ENCODE data around the gene FAM78A. TPM values are rescaled to one million over a fixed set of nuclear protein-coding genes. Genes with fewer than 3 reads are reported as not detected.

Gene FAM78A
- total and polyA plus RNA-seq, 2 donors (not counting 1 experiment from before 2014, with no cell fraction given) = 42.9 to 58.3 TPM

DNA sequence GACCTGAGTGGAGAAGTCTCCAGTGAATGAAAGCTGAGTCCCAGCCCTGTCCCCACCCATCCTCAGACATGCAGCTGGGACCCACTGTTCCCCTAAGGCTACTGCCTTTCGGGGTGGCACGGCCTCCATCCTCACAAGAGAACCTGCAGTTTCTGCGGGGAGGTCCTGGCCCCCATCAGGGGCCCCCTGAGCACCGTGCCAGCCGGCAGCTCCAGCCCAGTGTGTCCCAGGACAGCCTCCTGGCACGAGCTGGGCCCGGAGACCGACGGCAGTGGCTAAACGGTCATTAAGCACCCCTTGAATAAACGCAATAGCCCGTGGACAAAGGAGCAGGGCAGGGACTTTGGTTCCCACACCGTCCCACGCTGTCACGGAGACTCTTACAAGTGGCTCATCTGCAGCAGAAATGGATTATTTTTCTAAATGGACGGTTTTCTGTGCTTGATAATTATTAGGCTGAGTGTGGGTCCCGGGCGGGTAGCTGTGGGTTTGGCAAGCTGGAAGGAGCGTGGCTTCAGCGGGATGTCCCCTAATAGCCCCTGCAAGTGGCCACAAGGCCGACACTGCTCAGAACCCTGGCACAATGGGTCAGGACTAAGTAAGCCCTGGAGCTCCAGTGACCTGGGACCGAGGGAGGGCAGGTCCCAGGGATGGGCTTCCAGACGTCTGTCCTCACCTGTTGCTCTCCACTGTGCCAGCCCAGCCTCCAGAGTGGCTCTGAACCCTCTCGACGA, 17.4 kb downstream of the FAM78A start:
- Mint-ChIP-seq H3K27me3 (no peaks in the 10 kb centered on the region), H3K4me1 (peaks cover 45% of the 10 kb centered on the region), H3K4me3 (no peak overlapping the region), H3K9me3 (ENCODE audit: insufficient read depth) (no peaks in the 10 kb centered on the region), H3K27ac (no peak overlapping the region)
- Histone ChIP-seq H2AFZ (ENCODE audit: insufficient read depth, low read depth, low read length, poor library complexity, severe bottlenecking) (no peak overlapping the region), H3K79me2 (ENCODE audit: control insufficient read depth, insufficient read depth, low read length) (peaks cover 83% of the 10 kb centered on the region), H3K36me3 (replicated peaks in 1 of 2; ENCODE audit: control extremely low read depth in 1 of 2, control insufficient read depth in 1 of 2, extremely low read depth in 1 of 2, insufficient read depth in 2 of 2, low read length in 1 of 2) (peaks cover 0 to 42% of the 10 kb centered on the region in 2 experiments), H3K9me3 (ENCODE audit: control extremely low read depth in 1 of 3, control insufficient read depth in 2 of 3, insufficient read depth in 1 of 3, low read length in 2 of 3) (no peaks in the 10 kb centered on the region), H3K4me2 (replicated peaks; ENCODE audit: low read depth, low read length, poor library complexity, severe bottlenecking) (no peak overlapping the region), H3K27ac (ENCODE audit: low read length in 2 of 2) (peak overlapping the region in 1 of 2 donors; percentile 95), H3K4me1 (ENCODE audit: control insufficient read depth in 2 of 2, insufficient read depth in 2 of 2, low read length in 2 of 2) (peaks cover 57 to 67% of the 10 kb centered on the region in 2 donors), H3K9ac (ENCODE audit: low read length) (no peak overlapping the region), H4K20me1 (ENCODE audit: control insufficient read depth, insufficient read depth, low read length, poor library complexity, severe bottlenecking) (peaks cover 17% of the 10 kb centered on the region), H3K27me3 (replicated peaks in 1 of 4; ENCODE audit: control extremely low read depth in 1 of 4, control insufficient read depth in 3 of 4, insufficient read depth in 4 of 4, low read length in 3 of 4) (no peaks in the 10 kb centered on the region), H3K4me3 (ENCODE audit: control extremely low read depth in 1 of 5, extremely low read depth in 1 of 5, insufficient read depth in 1 of 5, low read depth in 2 of 5, low read length in 4 of 5) (no peak overlapping the region)
- no peak for TF ChIP-seq EZH2 (IDR thresholded peaks at IDR 0.05; ENCODE audit: borderline replicate concordance, insufficient read depth, low read depth, low read length, poor library complexity, severe bottlenecking)
- TF ChIP-seq, protein P1, sequence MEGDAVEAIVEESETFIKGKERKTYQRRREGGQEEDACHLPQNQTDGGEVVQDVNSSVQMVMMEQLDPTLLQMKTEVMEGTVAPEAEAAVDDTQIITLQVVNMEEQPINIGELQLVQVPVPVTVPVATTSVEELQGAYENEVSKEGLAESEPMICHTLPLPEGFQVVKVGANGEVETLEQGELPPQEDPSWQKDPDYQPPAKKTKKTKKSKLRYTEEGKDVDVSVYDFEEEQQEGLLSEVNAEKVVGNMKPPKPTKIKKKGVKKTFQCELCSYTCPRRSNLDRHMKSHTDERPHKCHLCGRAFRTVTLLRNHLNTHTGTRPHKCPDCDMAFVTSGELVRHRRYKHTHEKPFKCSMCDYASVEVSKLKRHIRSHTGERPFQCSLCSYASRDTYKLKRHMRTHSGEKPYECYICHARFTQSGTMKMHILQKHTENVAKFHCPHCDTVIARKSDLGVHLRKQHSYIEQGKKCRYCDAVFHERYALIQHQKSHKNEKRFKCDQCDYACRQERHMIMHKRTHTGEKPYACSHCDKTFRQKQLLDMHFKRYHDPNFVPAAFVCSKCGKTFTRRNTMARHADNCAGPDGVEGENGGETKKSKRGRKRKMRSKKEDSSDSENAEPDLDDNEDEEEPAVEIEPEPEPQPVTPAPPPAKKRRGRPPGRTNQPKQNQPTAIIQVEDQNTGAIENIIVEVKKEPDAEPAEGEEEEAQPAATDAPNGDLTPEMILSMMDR (IDR thresholded peaks at IDR 0.05) = no peak
- no peak for ATAC-seq (ENCODE audit: low read depth)
- peak; percentile 5 for DNase-seq
- intact Hi-C loops (cut with micrococcal nuclease) = no loop called here
- ChIA-PET POLR2A (interaction anchor here (0.6 to 12.1 kb wide), 2 partner anchors 14 to 1067 kb away, joined by 3 to 199 read pairs; partner anchors contain the start of gene FAM78A), CTCF (interaction anchor here (14.3 kb wide), 1 partner anchor 14 kb away, joined by 158 read pairs; the partner anchor contains the start of gene FAM78A)
- WGBS (ENCODE audit: insufficient coverage) = 90% methylated on average over 25 of the region's 25 CpGs

DNA sequence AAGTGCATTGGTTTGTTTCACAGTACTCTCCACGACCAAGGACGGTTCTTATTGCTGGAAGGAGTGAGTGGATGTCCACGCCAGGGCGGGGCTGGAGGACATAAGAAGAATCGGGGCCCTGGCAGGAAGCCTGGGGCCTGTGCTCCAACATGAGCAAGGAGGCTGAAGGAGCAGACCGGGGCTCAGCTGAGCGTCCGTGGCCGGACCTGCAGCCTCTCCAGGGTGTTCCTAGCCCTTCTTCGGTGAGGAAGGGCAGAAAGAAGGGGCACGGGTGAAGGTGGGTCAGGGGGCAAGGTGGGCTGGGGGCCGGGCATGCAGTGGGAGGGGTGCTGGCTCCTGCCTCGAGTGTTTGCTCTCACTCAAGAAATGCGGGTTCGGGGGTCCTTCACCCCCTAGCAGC, 18.1 kb downstream of the FAM78A start:
- Mint-ChIP-seq H3K4me1 (peaks cover 45% of the 10 kb centered on the region), H3K27ac (peak overlapping the region; percentile 37), H3K4me3 (no peak overlapping the region), H3K9me3 (ENCODE audit: insufficient read depth) (no peaks in the 10 kb centered on the region), H3K27me3 (no peaks in the 10 kb centered on the region)
- no peaks in the 10 kb centered on the region for H3K9me3 ChIP-seq (ENCODE audit: control extremely low read depth in 1 of 3, control insufficient read depth in 2 of 3, insufficient read depth in 1 of 3, low read length in 2 of 3)
- no peaks in the 10 kb centered on the region for H3K27me3 ChIP-seq (replicated peaks in 1 of 4; ENCODE audit: control extremely low read depth in 1 of 4, control insufficient read depth in 3 of 4, insufficient read depth in 4 of 4, low read length in 3 of 4)
- H3K27ac ChIP-seq (ENCODE audit: low read length in 2 of 2) = peak overlapping the region in 1 of 2 donors; percentile 95
- H4K20me1 ChIP-seq (ENCODE audit: control insufficient read depth, insufficient read depth, low read length, poor library complexity, severe bottlenecking) = peaks cover 17% of the 10 kb centered on the region
- no peak overlapping the region for H3K9ac ChIP-seq (ENCODE audit: low read length)
- ChIA-PET POLR2A (interaction anchor here (1.4 to 12.1 kb wide), 3 partner anchors 9 to 15 kb away, joined by 3 to 199 read pairs (median 33); partner anchors contain the start of gene FAM78A), CTCF (interaction anchor here (2.6 to 14.3 kb wide), 2 partner anchors 9 to 15 kb away, joined by 13 to 158 read pairs; partner anchors contain the start of gene FAM78A)
- ATAC-seq (ENCODE audit: low read depth) (no peak), DNase-seq (no peak)
- H3K4me3 ChIP-seq (ENCODE audit: control extremely low read depth in 1 of 5, extremely low read depth in 1 of 5, insufficient read depth in 1 of 5, low read depth in 2 of 5, low read length in 4 of 5) = no peak overlapping the region
- H2AFZ ChIP-seq (ENCODE audit: insufficient read depth, low read depth, low read length, poor library complexity, severe bottlenecking) = no peak overlapping the region
- H3K79me2 ChIP-seq (ENCODE audit: control insufficient read depth, insufficient read depth, low read length) = peaks cover 78% of the 10 kb centered on the region
- intact Hi-C loops (cut with micrococcal nuclease) = no loop called here
- WGBS (ENCODE audit: insufficient coverage) = 88% methylated on average over 15 of the region's 15 CpGs
- H3K4me2 ChIP-seq (replicated peaks; ENCODE audit: low read depth, low read length, poor library complexity, severe bottlenecking) = no peak overlapping the region
- no peak for TF ChIP-seq EZH2 (IDR thresholded peaks at IDR 0.05; ENCODE audit: borderline replicate concordance, insufficient read depth, low read depth, low read length, poor library complexity, severe bottlenecking)
- TF ChIP-seq, protein P1 (IDR thresholded peaks at IDR 0.05) = no peak
- H3K36me3 ChIP-seq (replicated peaks in 1 of 2; ENCODE audit: control extremely low read depth in 1 of 2, control insufficient read depth in 1 of 2, extremely low read depth in 1 of 2, insufficient read depth in 2 of 2, low read length in 1 of 2) = peaks cover 0 to 40% of the 10 kb centered on the region in 2 experiments
- H3K4me1 ChIP-seq (ENCODE audit: control insufficient read depth in 2 of 2, insufficient read depth in 2 of 2, low read length in 2 of 2) = peaks cover 59 to 67% of the 10 kb centered on the region in 2 donors

Measured in B cell (primary cell).